HepG2 (cell line): Measurements from ENCODE around the gene TNFRSF18. TPM values are rescaled to one million over a fixed set of nuclear protein-coding genes. Genes with fewer than 3 reads are reported as not detected.

Experiments used
- GATAD2A ChIP-seq: IDR thresholded peaks from 2 replicates; pipeline ENCODE4 v1.6.1; 2016
- GPN1 ChIP-seq: sonication (generic); formaldehyde crosslinking; IDR thresholded peaks from 2 replicates; pipeline ENCODE4 v1.5.1; 2020; ENCODE audit warnings: missing genetic modification reagents, borderline replicate concordance
- KDM3A ChIP-seq: IDR thresholded peaks from 2 replicates; pipeline ENCODE4 v1.6.1; 2018; ENCODE audit warnings: low read depth, missing compliant biosample characterization
- KMT2B ChIP-seq: IDR thresholded peaks from 2 replicates; pipeline ENCODE4 v1.6.1; 2016; ENCODE audit warnings: missing genetic modification reagents, missing compliant biosample characterization
- MED1 ChIP-seq: sonication (generic); formaldehyde crosslinking; IDR thresholded peaks from 2 replicates; pipeline ENCODE4 v1.4.0; 2020; ENCODE audit warnings: missing genetic modification reagents
- MED8 ChIP-seq: sonication (generic); formaldehyde crosslinking; IDR thresholded peaks from 2 replicates; pipeline ENCODE4 v1.8.1; 2023; ENCODE audit warnings: mild to moderate bottlenecking, missing genetic modification reagents; ENCODE audit not compliant: insufficient replicate concordance
- MEF2D ChIP-seq: sonication (generic); formaldehyde crosslinking; IDR thresholded peaks from 2 replicates; pipeline ENCODE4 v1.5.1; 2020; ENCODE audit warnings: mild to moderate bottlenecking, missing genetic modification reagents
- MNT ChIP-seq: fragments of 450-650 bp; IDR thresholded peaks from 2 replicates; pipeline ENCODE4 v1.6.1; 2016
- MYPOP ChIP-seq: sonication (generic); formaldehyde crosslinking; IDR thresholded peaks from 2 replicates; pipeline ENCODE4 v1.8.1; 2023; ENCODE audit warnings: mild to moderate bottlenecking, moderate library complexity, missing genetic modification reagents
- NFRKB ChIP-seq: fragments of 450-650 bp; IDR thresholded peaks from 2 replicates; pipeline ENCODE4 v1.6.1; 2017
- PHF8 ChIP-seq: sonication (generic); formaldehyde crosslinking; IDR thresholded peaks from 2 replicates; pipeline ENCODE4 v1.5.0; 2020; ENCODE audit warnings: missing genetic modification reagents
- POLR2AphosphoS5 ChIP-seq: IDR thresholded peaks from 2 replicates; pipeline ENCODE4 v1.6.1; 2012; ENCODE audit warnings: low read depth, low read length
- RARG ChIP-seq: sonication (generic); formaldehyde crosslinking; IDR thresholded peaks from 2 replicates; pipeline ENCODE4 v1.4.0; 2020; ENCODE audit warnings: low read depth, mild to moderate bottlenecking, missing genetic modification reagents
- RFXANK ChIP-seq: IDR thresholded peaks from 2 replicates; pipeline ENCODE4 v1.6.1; 2016
- SAP130 ChIP-seq: IDR thresholded peaks from 2 replicates; pipeline ENCODE4 v1.6.1; 2016; ENCODE audit warnings: low read depth
- TBX2 ChIP-seq: sonication (generic); formaldehyde crosslinking; IDR thresholded peaks from 2 replicates; pipeline ENCODE4 v1.5.0; 2020; ENCODE audit warnings: missing genetic modification reagents, mild to moderate bottlenecking, borderline replicate concordance
- UBTF ChIP-seq: sonication (generic); formaldehyde crosslinking; IDR thresholded peaks from 2 replicates; pipeline ENCODE4 v1.4.0; 2020; ENCODE audit warnings: mild to moderate bottlenecking, missing genetic modification reagents
- ZBTB8A ChIP-seq: sonication (generic); formaldehyde crosslinking; IDR thresholded peaks from 2 replicates; pipeline ENCODE4 v1.4.0; 2020; ENCODE audit warnings: mild to moderate bottlenecking, low read depth, missing genetic modification reagents, borderline replicate concordance
- ZMYM4 ChIP-seq: sonication (generic); formaldehyde crosslinking; IDR thresholded peaks from 2 replicates; pipeline ENCODE4 v1.8.1; 2023; ENCODE audit warnings: mild to moderate bottlenecking, missing genetic modification reagents
- ZNF224 ChIP-seq: sonication (generic); formaldehyde crosslinking; IDR thresholded peaks from 2 replicates; pipeline ENCODE4 v1.5.0; 2020; ENCODE audit warnings: mild to moderate bottlenecking, missing genetic modification reagents
- ZNF430 ChIP-seq: sonication (generic); formaldehyde crosslinking; IDR thresholded peaks from 2 replicates; pipeline ENCODE4 v1.9.0; 2021; ENCODE audit warnings: mild to moderate bottlenecking, missing genetic modification reagents
- ZNF558 ChIP-seq: sonication (generic); formaldehyde crosslinking; IDR thresholded peaks from 2 replicates; pipeline ENCODE4 v1.9.0; 2022; ENCODE audit warnings: mild to moderate bottlenecking, missing genetic modification reagents, borderline replicate concordance
- ZNF616 ChIP-seq: sonication (generic); formaldehyde crosslinking; IDR thresholded peaks from 2 replicates; pipeline ENCODE4 v1.5.0; 2020; ENCODE audit warnings: low read depth, mild to moderate bottlenecking, missing genetic modification reagents
- ZNF678 ChIP-seq: sonication (generic); formaldehyde crosslinking; IDR thresholded peaks from 2 replicates; pipeline ENCODE4 v1.4.0; 2020; ENCODE audit warnings: mild to moderate bottlenecking, missing genetic modification reagents
- ZNF792 ChIP-seq: IDR thresholded peaks from 2 replicates; pipeline ENCODE4 v1.6.1; 2016
- ZNF839 ChIP-seq: sonication (generic); formaldehyde crosslinking; IDR thresholded peaks from 2 replicates; pipeline ENCODE4 v1.4.0; 2020; ENCODE audit warnings: missing genetic modification reagents, mild to moderate bottlenecking, borderline replicate concordance
- ZSCAN9 ChIP-seq: IDR thresholded peaks from 2 replicates; pipeline ENCODE4 v1.6.1; 2016; ENCODE audit warnings: borderline replicate concordance
- polyA plus RNA-seq, 8 experiments: library from polyadenylated mRNA; depleted of rRNA in 3 of 8; stranded (reverse) in 7 of 8; unstranded in 1 of 8; fragments of >200 nt; fragmentation: Illumina TruSeq in 4 of 8; extraction: Trizol in 4 of 8; gene quantifications; 2 replicates each; pipeline versions ENCODE4 v1.2.1 to v1.2.3, GENCODE V29; 2011 to 2016; ENCODE audit warnings: low read depth in 4 of 8, missing spikeins in 1 of 8, mixed read lengths in 1 of 8; ENCODE audit not compliant: insufficient read depth in 1 of 8
- total RNA-seq, 5 experiments: library from RNA; depleted of rRNA; stranded (reverse); fragments of >200 nt; fragmentation: Illumina TruSeq; extraction: Trizol; gene quantifications; 2 replicates each; pipeline ENCODE4 v1.2.3, GENCODE V29; 2016; ENCODE audit warnings: low read depth in 1 of 5

Gene TNFRSF18
- total and polyA plus RNA-seq, 2 of the 13 experiments (the other 11 are each of a cell fraction or from before 2014, with no cell fraction given): not detected

- TF ChIP-seq MEF2D (no peak), SAP130 (peak; percentile 74), GATAD2A (CRISPR knock-in tag) (no peak), ZBTB8A (CRISPR knock-in tag) (no peak), MNT (no peak), ZNF224 (CRISPR knock-in tag) (no peak), ZMYM4 (CRISPR knock-in tag) (no peak), RARG (CRISPR knock-in tag) (no peak), GPN1 (no peak), MED1 (CRISPR knock-in tag) (peak; percentile 46; the same call in 1 of the 2 replicates), ZNF616 (CRISPR knock-in tag) (no peak), PHF8 (CRISPR knock-in tag) (peak; percentile 38; the same call in 1 of the 2 replicates), MED8 (no peak), RFXANK (no peak), ZNF558 (CRISPR knock-in tag) (no peak), ZSCAN9 (CRISPR knock-in tag) (no peak; the same call in 1 of the 2 replicates), MYPOP (CRISPR knock-in tag) (no peak), UBTF (CRISPR knock-in tag) (no peak; the same call in 1 of the 2 replicates), ZNF839 (CRISPR knock-in tag) (no peak), ZNF430 (CRISPR knock-in tag) (0 out of 2 replicates have a peak, but pooled peaks have one; percentile 49), ZNF792 (CRISPR knock-in tag) (no peak), ZNF678 (CRISPR knock-in tag) (no peak), NFRKB (no peak), TBX2 (CRISPR knock-in tag) (no peak), POLR2AphosphoS5 (peak; percentile 48), KDM3A (CRISPR knock-in tag) (no peak), KMT2B (CRISPR knock-in tag) (no peak)
Measured at GRCh38 chr1:1240822-1241587, 34.6 kb upstream of the TNFRSF18 start (continued).
